Renal cortex interstitium (tissue), 15 donors: ENCODE measurements around the gene UBA7. TPM values are rescaled to one million over a fixed set of nuclear protein-coding genes. Genes with fewer than 3 reads are reported as not detected.
"Not testable (repeated sequence)": the region's sequence is repeated elsewhere in the genome, so short reads cannot be mapped to it uniquely, and the experiment has no call there.

Experiments
- DNase-seq, 11 donors: peaks; one replicate each; pipeline ENCODE4 v3.0.0-alpha.2; 2013; ENCODE audit warnings: low read depth in 9 of 11, low spot score in 4 of 11; ENCODE audit errors: extremely low read depth in 1 of 11
- long read RNA-seq, 16 experiments: transcript quantifications; one replicate each; lab custom pipeline, GENCODE V29; 2026
- polyA plus RNA-seq, 3 donors: library from polyadenylated mRNA; unstranded; fragments of 120-200 nt; gene quantifications; one replicate each; pipeline ENCODE4 v1.2.1, GENCODE V29; 2013; ENCODE audit not compliant: insufficient read length in 3 of 3

The UBA7 gene
- 10 to 100 TPM; 31.8 to 50.9 (median 36.5) TPM for polyA plus RNA-seq
- long read RNA-seq, donor 1, result 0 reads
- long read RNA-seq, donor 2, partial matches to known transcripts, result 0 of 2 reads
- long read RNA-seq, donor 2, other reads (novel, unspliced or antisense), result 0 of 2 reads
- long read RNA-seq, donor 3, transcript UBA7-211 (2 exons, 608 nt), result major isoform, 5 of 5 reads
- long read RNA-seq, donor 3, partial matches to known transcripts, result 0 of 5 reads
- long read RNA-seq, donor 3, other reads (novel, unspliced or antisense), result 0 of 5 reads
- long read RNA-seq, donor 4, partial matches to known transcripts, result 11 of 13 reads
- long read RNA-seq, donor 4, other reads (novel, unspliced or antisense), result 0 of 13 reads
- long read RNA-seq, donor 5, result 0 reads
- long read RNA-seq, donor 6, partial matches to known transcripts, result 10 of 14 reads
- long read RNA-seq, donor 6, other reads (novel, unspliced or antisense), result 0 of 14 reads
- long read RNA-seq, donor 7, partial matches to known transcripts, result 7 of 10 reads
- long read RNA-seq, donor 7, other reads (novel, unspliced or antisense), result 0 of 10 reads
- long read RNA-seq, donor 8, partial matches to known transcripts, result 26 of 33 reads
- long read RNA-seq, donor 8, other reads (novel, unspliced or antisense), result 0 of 33 reads
- long read RNA-seq, donor 9, partial matches to known transcripts, result 10 of 14 reads
- long read RNA-seq, donor 9, other reads (novel, unspliced or antisense), result 0 of 14 reads
- long read RNA-seq, donor 10, partial matches to known transcripts, result 9 of 12 reads
- long read RNA-seq, donor 10, other reads (novel, unspliced or antisense), result 0 of 12 reads
- long read RNA-seq, donor 11, partial matches to known transcripts, result 17 of 17 reads
- long read RNA-seq, donor 11, other reads (novel, unspliced or antisense), result 0 of 17 reads
- long read RNA-seq, donor 12, partial matches to known transcripts, result 0 of 3 reads
- long read RNA-seq, donor 12, other reads (novel, unspliced or antisense), result 0 of 3 reads
- long read RNA-seq, donor 13, partial matches to known transcripts, result 49 of 49 reads
- long read RNA-seq, donor 13, other reads (novel, unspliced or antisense), result 0 of 49 reads
- long read RNA-seq, donor 14, partial matches to known transcripts, result 5 of 7 reads
- long read RNA-seq, donor 14, other reads (novel, unspliced or antisense), result 0 of 7 reads
- long read RNA-seq, donor 15, result 0 reads
- long read RNA-seq, donor 16, partial matches to known transcripts, result 0 of 7 reads
- long read RNA-seq, donor 16, other reads (novel, unspliced or antisense), result 0 of 7 reads

GRCh38 chr3:49813497-49814174 is at the start of gene UBA7:
Gene UBA7 (minus strand): TSS chr3:49813953. CDS start chr3:49813787, 166 bp downstream.
- DNase-seq, result peak in 6 of 11 donors; percentile 45 to 68 (median 50)

- no peak for DNase-seq
Measured at GRCh38 chr3:49859576-49860305, 46.0 kb upstream of the UBA7 start.

GRCh38 chr3:49856181-49857005 is 42.6 kb upstream of the UBA7 start, which contains the start of gene TRAIP:
Gene TRAIP (minus strand): TSS chr3:49856564. CDS start chr3:49856453, 111 bp downstream.
- DNase-seq, result peak; percentile 86 to 95 (median 92)

GRCh38 chr3:49855662-49856061 is 41.9 kb upstream of the UBA7 start:
- DNase-seq, result no peak

- no peak for DNase-seq
Measured at GRCh38 chr3:49845694-49846093, 31.9 kb upstream of the UBA7 start.

GRCh38 chr3:49844464-49845183 is 30.9 kb upstream of the UBA7 start:
- DNase-seq, result no peak

- no peak for DNase-seq
Measured at GRCh38 chr3:49842843-49843517, 29.2 kb upstream of the UBA7 start.

- DNase-seq, result no peak
Measured at GRCh38 chr3:49841806-49842205, 28.1 kb upstream of the UBA7 start.

- DNase-seq, result peak in 1 of 11 donors; percentile 3
Measured at GRCh38 chr3:49841126-49841696, 27.5 kb upstream of the UBA7 start.

- no peak for DNase-seq
Measured at GRCh38 chr3:49840388-49840787, 26.6 kb upstream of the UBA7 start.

- peak; percentile 47 to 77 (median 62) for DNase-seq
Measured at GRCh38 chr3:49839193-49839809, 25.5 kb upstream of the UBA7 start.

- DNase-seq, result no peak
Measured at GRCh38 chr3:49831341-49831740, 17.6 kb upstream of the UBA7 start.

GRCh38 chr3:49826016-49826415 is 12.3 kb upstream of the UBA7 start:
- no peak for DNase-seq

GRCh38 chr3:49823131-49823530 is 9.4 kb upstream of the UBA7 start:
- not testable (repeated sequence) for DNase-seq

GRCh38 chr3:49812916-49813496 is 747 bp downstream of the UBA7 start:
- no peak for DNase-seq
